CD4-positive, alpha-beta memory T cell (primary cell): ENCODE data around the gene TRAF3. TPM values are rescaled to one million over a fixed set of nuclear protein-coding genes. Genes with fewer than 3 reads are reported as not detected.

Source experiments
- CTCF ChIA-PET: fragments of 350-600 bp; sonication (Branson Sonifier 250); formaldehyde crosslinking; loops from one replicate; lab custom pipeline; 2021; ENCODE audit warnings: inconsistent platforms; ENCODE audit not compliant: partially characterized antibody; lab: Charles Lee
- POLR2A ChIA-PET: fragments of 350-600 bp; sonication (Branson Sonifier 250); formaldehyde crosslinking; loops from one replicate; lab custom pipeline; 2021; ENCODE audit not compliant: partially characterized antibody; lab: Charles Lee
- DNase-seq, 5 donors: peaks; one replicate each; pipeline versions ENCODE4 v3.0.0 to v3.0.0-alpha.2; 2020 to 2022; ENCODE audit warnings: mixed read lengths in 1 of 5
- H3K27ac ChIP-seq: one replicate; pipeline ENCODE4 v1.7.0; 2013; ENCODE audit warnings: low read depth, low read length
- H3K27me3 ChIP-seq: 2 replicates; pipeline ENCODE4 v1.7.0; 2013; ENCODE audit warnings: mild to moderate bottlenecking, low read length, moderate library complexity; ENCODE audit not compliant: insufficient read depth
- H3K36me3 ChIP-seq: 2 replicates; pipeline ENCODE4 v1.7.0; 2013; ENCODE audit warnings: mild to moderate bottlenecking, low read length, moderate library complexity; ENCODE audit not compliant: insufficient read depth
- H3K4me1 ChIP-seq: 2 replicates; pipeline ENCODE4 v1.7.0; 2013; ENCODE audit warnings: mild to moderate bottlenecking, low read length, moderate library complexity; ENCODE audit not compliant: insufficient read depth
- H3K4me3 ChIP-seq, 2 donors: one replicate each; pipeline ENCODE4 v1.7.0; 2013; ENCODE audit warnings: low read length in 2 of 2, mild to moderate bottlenecking in 1 of 2
- H3K9me3 ChIP-seq, 2 donors: one replicate each; pipeline ENCODE4 v1.7.0; 2013; ENCODE audit warnings: low read length in 2 of 2, control low read depth in 1 of 2; ENCODE audit not compliant: control insufficient read depth in 1 of 2
- H3K27ac Mint-ChIP-seq, 7 donors: one replicate each; pipeline ENCODE4 v1.8.0; 2020 to 2021; ENCODE audit warnings: mixed read lengths in 7 of 7, mild to moderate bottlenecking in 6 of 7, inconsistent platforms in 3 of 7, moderate library complexity in 3 of 7
- H3K27me3 Mint-ChIP-seq, 2 donors: one replicate each; pipeline ENCODE4 v1.8.0; 2020 to 2021; ENCODE audit warnings: mixed read lengths in 2 of 2
- H3K36me3 Mint-ChIP-seq, 2 donors: one replicate each; pipeline ENCODE4 v1.8.0; 2020 to 2021; ENCODE audit warnings: mixed read lengths in 2 of 2, inconsistent platforms in 1 of 2, mild to moderate bottlenecking in 1 of 2
- H3K4me1 Mint-ChIP-seq, 4 donors: one replicate each; pipeline ENCODE4 v1.8.0; 2020 to 2021; ENCODE audit warnings: mixed read lengths in 4 of 4, mild to moderate bottlenecking in 1 of 4
- H3K4me3 Mint-ChIP-seq, 8 donors: one replicate each; pipeline ENCODE4 v1.8.0; 2020 to 2021; ENCODE audit warnings: mixed read lengths in 8 of 8, mild to moderate bottlenecking in 7 of 8, moderate library complexity in 6 of 8, inconsistent platforms in 3 of 8
- H3K9me3 Mint-ChIP-seq, 8 donors: one replicate each; pipeline ENCODE4 v1.8.0; 2020 to 2021; ENCODE audit warnings: mixed read lengths in 8 of 8, mild to moderate bottlenecking in 5 of 8, inconsistent platforms in 3 of 8, moderate library complexity in 1 of 8
- intact Hi-C: fragments of 100-400 bp; cut with micrococcal nuclease; formaldehyde crosslinking; loops from one replicate; pipeline ENCODE4 v1.15.1; 2023
- polyA plus RNA-seq, 2 donors: library from polyadenylated mRNA; unstranded; fragments of 300-500 nt; fragmentation: Illumina TruSeq; gene quantifications; one replicate each; pipeline ENCODE4 v1.2.3, GENCODE V29; 2021
- total RNA-seq, 2 experiments: library from RNA; stranded (reverse); gene quantifications; one replicate each; pipeline ENCODE4 v1.2.3, GENCODE V29; 2021

The TRAF3 gene
- total and polyA plus RNA-seq, 4 experiments from 2014 or later = 14.9 to 44.8 (median 32.2) TPM

GRCh38 chr14:102885737-102886447 lies 108.6 kb downstream of the TRAF3 start:
- ChIA-PET CTCF (no interaction called here), POLR2A (no interaction called here)
- DNase-seq = no peak
- Mint-ChIP-seq H3K27ac (peak overlapping the region in 1 of 7 donors; percentile 10), H3K9me3 (peaks cover 0 to 2% (median 0%) of the 10 kb centered on the region in 8 donors), H3K36me3 (peaks cover 28 to 72% of the 10 kb centered on the region in 2 donors), H3K4me1 (peaks cover 0 to 6% (median 0%) of the 10 kb centered on the region in 4 donors), H3K27me3 (no peaks in the 10 kb centered on the region), H3K4me3 (no peak overlapping the region)
- Histone ChIP-seq H3K9me3 (no peaks in the 10 kb centered on the region), H3K27me3 (no peaks in the 10 kb centered on the region), H3K36me3 (peaks cover 26% of the 10 kb centered on the region), H3K27ac (no peak overlapping the region), H3K4me3 (no peak overlapping the region), H3K4me1 (no peaks in the 10 kb centered on the region)
- intact Hi-C loops = no loop called here

GRCh38 chr14:102888748-102889147 lies 111.5 kb downstream of the TRAF3 start:
- no peak overlapping the region for H3K4me3 ChIP-seq
- peaks cover 48% of the 10 kb centered on the region for H3K36me3 ChIP-seq
- ChIA-PET POLR2A (no interaction called here), CTCF (interaction anchor here (0.9 kb wide), 1 partner anchor 12 kb away, joined by 3 read pairs; no protein-coding TSS in a partner anchor)
- H3K36me3 Mint-ChIP-seq = peaks cover 36 to 72% of the 10 kb centered on the region in 2 donors
- no peak overlapping the region for H3K27ac Mint-ChIP-seq
- no peaks in the 10 kb centered on the region for H3K9me3 Mint-ChIP-seq
- no peaks in the 10 kb centered on the region for H3K4me1 Mint-ChIP-seq
- no peak overlapping the region for H3K27ac ChIP-seq
- no peak overlapping the region for H3K4me3 Mint-ChIP-seq
- no peaks in the 10 kb centered on the region for H3K27me3 Mint-ChIP-seq
- H3K27me3 ChIP-seq = no peaks in the 10 kb centered on the region
- H3K9me3 ChIP-seq = no peaks in the 10 kb centered on the region
- DNase-seq = no peak
- no peaks in the 10 kb centered on the region for H3K4me1 ChIP-seq
- intact Hi-C loops = no loop called here

GRCh38 chr14:102889615-102890014 lies 112.4 kb downstream of the TRAF3 start:
- no peaks in the 10 kb centered on the region for H3K9me3 Mint-ChIP-seq
- POLR2A ChIA-PET = no interaction called here
- H3K36me3 ChIP-seq = peaks cover 49% of the 10 kb centered on the region

GRCh38 chr14:102891111-102891510 lies 113.9 kb downstream of the TRAF3 start:
- no peaks in the 10 kb centered on the region for H3K9me3 ChIP-seq
- H3K4me1 Mint-ChIP-seq = no peaks in the 10 kb centered on the region
- H3K4me1 ChIP-seq = no peaks in the 10 kb centered on the region
- H3K27ac Mint-ChIP-seq = peak overlapping the region in 1 of 7 donors; percentile 47
- ChIA-PET CTCF (no interaction called here), POLR2A (no interaction called here)
- no peaks in the 10 kb centered on the region for H3K9me3 Mint-ChIP-seq
- no peak overlapping the region for H3K4me3 Mint-ChIP-seq
- no peak for DNase-seq
- no peaks in the 10 kb centered on the region for H3K27me3 ChIP-seq
- no peak overlapping the region for H3K4me3 ChIP-seq
- no peaks in the 10 kb centered on the region for H3K27me3 Mint-ChIP-seq
- no peak overlapping the region for H3K27ac ChIP-seq
- intact Hi-C loops = no loop called here
- H3K36me3 ChIP-seq = peaks cover 46% of the 10 kb centered on the region
- H3K36me3 Mint-ChIP-seq = peaks cover 33 to 79% of the 10 kb centered on the region in 2 donors

More at GRCh38 chr14:102889615-102890014, 112.4 kb downstream of the TRAF3 start:
- H3K4me1 Mint-ChIP-seq = no peaks in the 10 kb centered on the region
- H3K36me3 Mint-ChIP-seq = peaks cover 32 to 74% of the 10 kb centered on the region in 2 donors
- H3K27ac Mint-ChIP-seq = no peak overlapping the region
- intact Hi-C loops = no loop called here
- no peaks in the 10 kb centered on the region for H3K27me3 Mint-ChIP-seq
- Histone ChIP-seq H3K4me3 (no peak overlapping the region), H3K27ac (no peak overlapping the region), H3K27me3 (no peaks in the 10 kb centered on the region), H3K4me1 (no peaks in the 10 kb centered on the region), H3K9me3 (no peaks in the 10 kb centered on the region)
- DNase-seq = no peak
- CTCF ChIA-PET = no interaction called here
- no peak overlapping the region for H3K4me3 Mint-ChIP-seq

DNA sequence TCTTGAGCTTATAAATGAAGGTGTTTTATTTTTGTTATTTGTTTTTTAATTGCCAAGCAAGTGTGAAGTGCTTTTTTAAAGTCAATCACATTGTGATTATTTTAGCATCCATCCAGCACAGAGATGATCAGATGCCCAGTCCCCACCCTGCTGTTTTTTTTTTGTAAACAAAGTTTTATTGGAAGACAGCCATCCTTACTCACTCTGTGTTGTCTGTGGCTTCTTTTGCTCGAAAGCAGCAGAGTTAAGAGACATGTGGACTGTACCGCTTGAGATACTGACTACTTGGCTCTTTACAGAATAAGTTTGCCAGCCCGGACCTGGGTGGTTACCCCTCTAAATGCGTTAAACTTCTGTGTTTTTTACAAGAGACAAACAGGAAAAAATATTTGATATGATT lies 114.3 kb downstream of the TRAF3 start:
- H3K4me3 Mint-ChIP-seq = no peak overlapping the region
- H3K27me3 Mint-ChIP-seq = no peaks in the 10 kb centered on the region
- peak overlapping the region in 1 of 7 donors; percentile 47 for H3K27ac Mint-ChIP-seq
- H3K4me1 Mint-ChIP-seq = no peaks in the 10 kb centered on the region
- H3K27ac ChIP-seq = no peak overlapping the region
- H3K36me3 Mint-ChIP-seq = peaks cover 36 to 79% of the 10 kb centered on the region in 2 donors
- no peaks in the 10 kb centered on the region for H3K9me3 ChIP-seq
- no peaks in the 10 kb centered on the region for H3K4me1 ChIP-seq
- intact Hi-C loops = no loop called here
- H3K4me3 ChIP-seq = no peak overlapping the region
- H3K27me3 ChIP-seq = no peaks in the 10 kb centered on the region
- peaks cover 45% of the 10 kb centered on the region for H3K36me3 ChIP-seq
- ChIA-PET POLR2A (no interaction called here), CTCF (no interaction called here)
- no peaks in the 10 kb centered on the region for H3K9me3 Mint-ChIP-seq
- DNase-seq = no peak

DNA sequence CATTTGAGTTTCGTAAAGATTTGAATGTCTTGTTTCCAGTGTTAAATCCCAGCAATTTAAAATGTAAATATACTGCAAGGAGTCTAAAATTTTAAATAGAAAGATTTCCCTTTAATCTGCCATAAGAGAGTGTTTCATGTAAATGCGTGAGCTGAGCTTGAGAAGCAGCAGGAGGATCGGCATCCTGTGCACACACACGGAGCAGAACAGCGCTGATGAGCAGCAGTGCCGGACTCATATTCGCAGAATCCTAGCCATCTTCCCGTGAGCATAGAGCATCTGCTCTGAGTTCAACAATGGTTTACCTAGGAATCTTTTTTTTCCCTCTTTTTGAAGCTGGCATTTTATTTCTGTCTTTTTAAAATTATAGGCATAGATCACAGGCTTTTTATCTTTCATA lies 115.4 kb downstream of the TRAF3 start:
- Histone ChIP-seq H3K4me3 (no peak overlapping the region), H3K9me3 (no peaks in the 10 kb centered on the region), H3K27me3 (no peaks in the 10 kb centered on the region), H3K36me3 (peaks cover 42% of the 10 kb centered on the region), H3K4me1 (no peaks in the 10 kb centered on the region), H3K27ac (no peak overlapping the region)
- Mint-ChIP-seq H3K27ac (peak overlapping the region in 2 of 7 donors; percentile 4 to 48), H3K4me3 (no peak overlapping the region), H3K36me3 (peaks cover 34 to 76% of the 10 kb centered on the region in 2 donors), H3K9me3 (no peaks in the 10 kb centered on the region), H3K4me1 (no peaks in the 10 kb centered on the region), H3K27me3 (no peaks in the 10 kb centered on the region)
- DNase-seq = no peak
- CTCF ChIA-PET = no interaction called here
- POLR2A ChIA-PET = no interaction called here
- intact Hi-C loops = no loop called here

GRCh38 chr14:102893452-102893851 lies 116.2 kb downstream of the TRAF3 start:
- Mint-ChIP-seq H3K27ac (no peak overlapping the region), H3K27me3 (no peaks in the 10 kb centered on the region), H3K4me3 (no peak overlapping the region), H3K9me3 (no peaks in the 10 kb centered on the region), H3K36me3 (peaks cover 36 to 72% of the 10 kb centered on the region in 2 donors), H3K4me1 (peaks cover 0 to 1% (median under 1%) of the 10 kb centered on the region in 4 donors)
- Histone ChIP-seq H3K4me3 (no peak overlapping the region), H3K36me3 (peaks cover 47% of the 10 kb centered on the region), H3K9me3 (no peaks in the 10 kb centered on the region), H3K27ac (no peak overlapping the region), H3K27me3 (no peaks in the 10 kb centered on the region), H3K4me1 (no peaks in the 10 kb centered on the region)
- DNase-seq = no peak
- POLR2A ChIA-PET = no interaction called here
- intact Hi-C loops = no loop called here
- CTCF ChIA-PET = no interaction called here
